Testis (tissue), 3 donors: ENCODE measurements around the gene CACNA1E. TPM values are rescaled to one million over a fixed set of nuclear protein-coding genes. Genes with fewer than 3 reads are reported as not detected.

Experiments
- DNase-seq: peaks from one replicate; pipeline ENCODE4 v3.0.0-alpha.2; 2019
- H3K27ac ChIP-seq, 2 donors: fragments of 200-600 bp; sonication (generic); one replicate each; pipeline ENCODE4 v1.5.1; 2019
- H3K27me3 ChIP-seq: fragments of 200-600 bp; sonication (generic); one replicate; pipeline ENCODE4 v1.5.1; 2019
- H3K36me3 ChIP-seq: fragments of 200-600 bp; sonication (generic); one replicate; pipeline ENCODE4 v1.5.1; 2017; ENCODE audit warnings: low read depth; ENCODE audit errors: missing control alignments
- H3K4me1 ChIP-seq: fragments of 200-600 bp; sonication (generic); one replicate; pipeline ENCODE4 v1.5.1; 2019
- H3K4me3 ChIP-seq, 2 donors: fragments of 200-600 bp; sonication (generic); one replicate each; pipeline ENCODE4 v1.5.1; 2017 to 2019
- H3K9me3 ChIP-seq: fragments of 200-600 bp; sonication (generic); one replicate; pipeline ENCODE4 v1.5.1; 2017
- CTCF ChIP-seq, 3 experiments: fragments of 450-650 bp in 2 of 3; fragments of 200-600 bp in 1 of 3; sonication (generic) in 1 of 3; IDR thresholded peaks; one replicate each; pipeline ENCODE4 v1.5.1; 2016 to 2019; ENCODE audit warnings: antibody characterized with exemption in 3 of 3, mild to moderate bottlenecking in 2 of 3, moderate library complexity in 1 of 3
- POLR2A ChIP-seq: fragments of 450-650 bp; IDR thresholded peaks from one replicate; pipeline ENCODE4 v1.6.1; 2017; ENCODE audit warnings: antibody characterized with exemption, mild to moderate bottlenecking, moderate library complexity
- WGBS, 2 donors: methylation state at CpG; one replicate each; pipeline ENCODE4 v1.1.5; 2018; 5-methylcytosine and 5-hydroxymethylcytosine counted together
- intact Hi-C: fragments of 100-400 bp; cut with DNase I; formaldehyde crosslinking; loops from one replicate; pipeline ENCODE4 v1.15.1; 2023; ENCODE audit warnings: low total_unique reads
- polyA plus RNA-seq: library from polyadenylated mRNA; stranded (reverse); fragments of 350-450 nt; fragmentation: Illumina TruSeq; extraction: RNeasy Lipid Tissue Mini Kit (QIAGEN cat#74804); gene quantifications from one replicate; pipeline ENCODE4 v1.2.3, GENCODE V29; 2014; ENCODE audit warnings: low read depth, low replicate concordance; ENCODE audit not compliant: insufficient read depth
- total RNA-seq, 2 donors: library from RNA; depleted of rRNA; stranded (reverse); fragments of >200 nt; gene quantifications; one replicate each; pipeline ENCODE4 v1.2.3, GENCODE V29; 2016

Gene CACNA1E
- total and polyA plus RNA-seq, 3 donors from 2014 or later = 2.4 to 12.6 (median 9.1) TPM

- Histone ChIP-seq H3K4me1 (no peaks in the 10 kb centered on the region), H3K4me3 (no peak overlapping the region), H3K27ac (no peak overlapping the region), H3K36me3 (no peaks in the 10 kb centered on the region), H3K27me3 (no peaks in the 10 kb centered on the region), H3K9me3 (no peaks in the 10 kb centered on the region)
- WGBS, 2 donors = 61 to 67% methylated on average over 4 of the region's 4 CpGs
- no peak for TF ChIP-seq POLR2A
- TF ChIP-seq CTCF (IDR thresholded peaks at IDR 0.05) = no peak
- intact Hi-C loops = no loop called here
- DNase-seq = no peak
These were observed 323.9 kb downstream of the CACNA1E start for GRCh38 chr1:181807251-181807650.

GRCh38 chr1:181809991-181810545 lies 326.8 kb downstream of the CACNA1E start:
- H3K27ac ChIP-seq = no peak overlapping the region
- H3K4me1 ChIP-seq = no peaks in the 10 kb centered on the region
- DNase-seq = no peak
- intact Hi-C loops = no loop called here
- no peaks in the 10 kb centered on the region for H3K36me3 ChIP-seq
- 80 to 89% methylated on average over 1 of the region's 1 CpG for WGBS, 2 donors
- no peak overlapping the region for H3K4me3 ChIP-seq
- no peaks in the 10 kb centered on the region for H3K9me3 ChIP-seq
- no peaks in the 10 kb centered on the region for H3K27me3 ChIP-seq
- TF ChIP-seq POLR2A = no peak
- no peak for TF ChIP-seq CTCF (IDR thresholded peaks at IDR 0.05)

GRCh38 chr1:181812208-181812607 lies 328.9 kb downstream of the CACNA1E start:
- no peak for DNase-seq
- intact Hi-C loops = no loop called here
- WGBS, 2 donors = 75 to 78% methylated on average over 7 of the region's 7 CpGs

GRCh38 chr1:181813266-181813665 lies 329.9 kb downstream of the CACNA1E start:
- Histone ChIP-seq H3K27ac (no peak overlapping the region), H3K36me3 (no peaks in the 10 kb centered on the region), H3K4me1 (no peaks in the 10 kb centered on the region), H3K4me3 (no peak overlapping the region), H3K9me3 (no peaks in the 10 kb centered on the region), H3K27me3 (no peaks in the 10 kb centered on the region)
- no peak for DNase-seq
- WGBS, 2 donors = 87 to 90% methylated on average over 4 of the region's 4 CpGs
- intact Hi-C loops = no loop called here
- TF ChIP-seq CTCF (IDR thresholded peaks at IDR 0.05) (no peak), POLR2A (no peak)

More at GRCh38 chr1:181812208-181812607, 328.9 kb downstream of the CACNA1E start:
- H3K4me1 ChIP-seq = no peaks in the 10 kb centered on the region
- no peaks in the 10 kb centered on the region for H3K27me3 ChIP-seq
- H3K36me3 ChIP-seq = no peaks in the 10 kb centered on the region
- H3K9me3 ChIP-seq = no peaks in the 10 kb centered on the region
- H3K27ac ChIP-seq = no peak overlapping the region
- no peak overlapping the region for H3K4me3 ChIP-seq
- TF ChIP-seq POLR2A (no peak), CTCF (IDR thresholded peaks at IDR 0.05) (no peak)

- intact Hi-C loops = no loop called here
- WGBS, 2 donors = 91 to 92% methylated on average over 4 of the region's 4 CpGs
- no peak for TF ChIP-seq POLR2A
- TF ChIP-seq CTCF (IDR thresholded peaks at IDR 0.05) = no peak
- Histone ChIP-seq H3K4me1 (no peaks in the 10 kb centered on the region), H3K27ac (no peak overlapping the region), H3K4me3 (no peak overlapping the region), H3K27me3 (no peaks in the 10 kb centered on the region), H3K9me3 (no peaks in the 10 kb centered on the region), H3K36me3 (no peaks in the 10 kb centered on the region)
- no peak for DNase-seq
These were observed 333.3 kb downstream of the CACNA1E start for GRCh38 chr1:181816608-181817007.
